Measurements from ENCODE around the gene ADM.

DNA sequence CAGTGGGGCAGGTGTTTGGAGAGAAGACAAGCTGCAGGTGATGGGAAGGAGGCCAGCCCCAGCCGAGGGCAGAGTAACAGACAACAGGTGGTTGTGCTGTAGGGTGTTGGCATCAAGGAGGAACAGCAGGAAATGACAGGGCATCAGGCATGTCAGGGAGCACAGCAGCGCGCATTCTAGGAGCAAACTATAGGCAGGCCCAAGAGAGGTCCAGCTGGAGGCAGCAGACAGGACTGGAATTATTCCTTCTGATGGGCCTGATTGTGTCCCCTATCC lies 13.6 kb downstream of the ADM start:
- no peak for TF ChIP-seq POLR2A (IDR thresholded peaks at IDR 0.05; ENCODE audit: extremely low read depth, insufficient read length)
- TF ChIP-seq, protein P1, sequence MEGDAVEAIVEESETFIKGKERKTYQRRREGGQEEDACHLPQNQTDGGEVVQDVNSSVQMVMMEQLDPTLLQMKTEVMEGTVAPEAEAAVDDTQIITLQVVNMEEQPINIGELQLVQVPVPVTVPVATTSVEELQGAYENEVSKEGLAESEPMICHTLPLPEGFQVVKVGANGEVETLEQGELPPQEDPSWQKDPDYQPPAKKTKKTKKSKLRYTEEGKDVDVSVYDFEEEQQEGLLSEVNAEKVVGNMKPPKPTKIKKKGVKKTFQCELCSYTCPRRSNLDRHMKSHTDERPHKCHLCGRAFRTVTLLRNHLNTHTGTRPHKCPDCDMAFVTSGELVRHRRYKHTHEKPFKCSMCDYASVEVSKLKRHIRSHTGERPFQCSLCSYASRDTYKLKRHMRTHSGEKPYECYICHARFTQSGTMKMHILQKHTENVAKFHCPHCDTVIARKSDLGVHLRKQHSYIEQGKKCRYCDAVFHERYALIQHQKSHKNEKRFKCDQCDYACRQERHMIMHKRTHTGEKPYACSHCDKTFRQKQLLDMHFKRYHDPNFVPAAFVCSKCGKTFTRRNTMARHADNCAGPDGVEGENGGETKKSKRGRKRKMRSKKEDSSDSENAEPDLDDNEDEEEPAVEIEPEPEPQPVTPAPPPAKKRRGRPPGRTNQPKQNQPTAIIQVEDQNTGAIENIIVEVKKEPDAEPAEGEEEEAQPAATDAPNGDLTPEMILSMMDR (IDR thresholded peaks at IDR 0.05; ENCODE audit: low read depth, low read length): no peak
